H9 (cell line): ENCODE measurements around the gene TEF. TPM values are rescaled to one million over a fixed set of nuclear protein-coding genes. Genes with fewer than 3 reads are reported as not detected.

ENCODE experiments used
- DNase-seq: peaks from one replicate; pipeline ENCODE4 v3.0.0-alpha.2; 2017
- H2AFZ ChIP-seq: one replicate; pipeline ENCODE4 v1.6.1; 2013; ENCODE audit warnings: mild to moderate bottlenecking, low read length, control low read depth, moderate library complexity
- H2AK5ac ChIP-seq: 2 replicates; pipeline ENCODE4 v1.6.1; 2013; ENCODE audit warnings: low read length, control low read depth, mixed read lengths; ENCODE audit not compliant: insufficient read length
- H2BK120ac ChIP-seq: one replicate; pipeline ENCODE4 v1.6.1; 2013; ENCODE audit warnings: low read depth, mild to moderate bottlenecking, low read length, control low read depth, inconsistent platforms; ENCODE audit not compliant: poor library complexity, severe bottlenecking
- H2BK12ac ChIP-seq: 2 replicates; pipeline ENCODE4 v1.6.1; 2013; ENCODE audit warnings: low read length, control low read depth, mixed read lengths, low read depth; ENCODE audit not compliant: insufficient read length
- H2BK15ac ChIP-seq: 2 replicates; pipeline ENCODE4 v1.6.1; 2013; ENCODE audit warnings: low read depth, low read length, control low read depth
- H2BK20ac ChIP-seq: one replicate; pipeline ENCODE4 v1.6.1; 2013; ENCODE audit warnings: low read depth, mild to moderate bottlenecking, low read length, control low read depth, inconsistent platforms; ENCODE audit not compliant: poor library complexity, severe bottlenecking
- H2BK5ac ChIP-seq: 2 replicates; pipeline ENCODE4 v1.6.1; 2013; ENCODE audit warnings: low read length, control low read depth, mixed read lengths; ENCODE audit not compliant: insufficient read length
- H3K14ac ChIP-seq: 2 replicates; pipeline ENCODE4 v1.6.1; 2013; ENCODE audit warnings: low read length, control low read depth; ENCODE audit not compliant: insufficient read depth
- H3K18ac ChIP-seq: 2 replicates; pipeline ENCODE4 v1.6.1; 2013; ENCODE audit warnings: low read depth, mild to moderate bottlenecking, mixed read lengths, low read length, control low read depth; ENCODE audit not compliant: insufficient read length
- H3K23ac ChIP-seq: 2 replicates; pipeline ENCODE4 v1.6.1; 2013; ENCODE audit warnings: low read length, control low read depth, mixed read lengths, low read depth; ENCODE audit not compliant: insufficient read length
- H3K23me2 ChIP-seq: 2 replicates; pipeline ENCODE4 v1.6.1; 2013; ENCODE audit warnings: low read depth, mild to moderate bottlenecking, mixed read lengths, low read length, control low read depth; ENCODE audit not compliant: insufficient read length, poor library complexity, severe bottlenecking
- H3K27ac ChIP-seq: 2 replicates; pipeline ENCODE4 v1.5.1; 2013; ENCODE audit warnings: low read length, control low read depth, mixed read lengths, low read depth; ENCODE audit not compliant: insufficient read length
- H3K27me3 ChIP-seq: 2 replicates; pipeline ENCODE4 v1.6.1; 2013; ENCODE audit warnings: low read length, control low read depth, inconsistent platforms; ENCODE audit not compliant: insufficient read depth
- H3K4ac ChIP-seq: 2 replicates; pipeline ENCODE4 v1.6.1; 2013; ENCODE audit warnings: low read depth, mild to moderate bottlenecking, control low read depth, inconsistent platforms, low read length, moderate library complexity
- H3K4me1 ChIP-seq: 2 replicates; pipeline ENCODE4 v1.6.1; 2013; ENCODE audit warnings: low read length, control low read depth, inconsistent platforms; ENCODE audit not compliant: insufficient read depth
- H3K4me2 ChIP-seq: 2 replicates; pipeline ENCODE4 v1.6.1; 2013; ENCODE audit warnings: low read length, control low read depth, mixed read lengths; ENCODE audit not compliant: insufficient read length, insufficient read depth
- H3K56ac ChIP-seq: 2 replicates; pipeline ENCODE4 v1.6.1; 2013; ENCODE audit warnings: low read depth, mild to moderate bottlenecking, mixed read lengths, low read length, control low read depth; ENCODE audit not compliant: insufficient read length
- H3K79me1 ChIP-seq: 2 replicates; pipeline ENCODE4 v1.6.1; 2013; ENCODE audit warnings: low read depth, mild to moderate bottlenecking, moderate library complexity, low read length, control low read depth, inconsistent platforms; ENCODE audit not compliant: insufficient read depth, poor library complexity, severe bottlenecking
- H3K79me2 ChIP-seq: 2 replicates; pipeline ENCODE4 v1.6.1; 2013; ENCODE audit warnings: low read length, control low read depth, inconsistent platforms; ENCODE audit not compliant: insufficient read depth
- H3K9ac ChIP-seq: 2 replicates; pipeline ENCODE4 v1.6.1; 2013; ENCODE audit warnings: low read length, control low read depth, mixed read lengths; ENCODE audit not compliant: insufficient read length; ENCODE audit errors: extremely low read depth
- H3K9me3 ChIP-seq: one replicate; pipeline ENCODE4 v1.6.1; 2013; ENCODE audit warnings: low read depth, low read length, inconsistent platforms; ENCODE audit not compliant: control insufficient read depth
- H3T11ph ChIP-seq: one replicate; pipeline ENCODE4 v1.6.1; 2013; ENCODE audit warnings: mild to moderate bottlenecking, low read length, control low read depth, inconsistent platforms
- H4K20me1 ChIP-seq: one replicate; pipeline ENCODE4 v1.6.1; 2013; ENCODE audit not compliant: control insufficient read depth, insufficient read length, insufficient read depth
- H4K5ac ChIP-seq: 2 replicates; pipeline ENCODE4 v1.6.1; 2013; ENCODE audit warnings: low read depth, mild to moderate bottlenecking, mixed read lengths, low read length, control low read depth; ENCODE audit not compliant: insufficient read length
- H4K8ac ChIP-seq: replicated peaks from 2 replicates; pipeline ENCODE4 v1.6.1; 2013; ENCODE audit warnings: low read length, control low read depth, mixed read lengths, low read depth; ENCODE audit not compliant: insufficient read length
- H4K91ac ChIP-seq: 2 replicates; pipeline ENCODE4 v1.6.1; 2013; ENCODE audit warnings: low read depth, mild to moderate bottlenecking, moderate library complexity, mixed read lengths, low read length, control low read depth; ENCODE audit not compliant: insufficient read length
- H3K27ac Mint-ChIP-seq, 3 experiments: 2 replicates in 2 of 3; 3 replicates in 1 of 3; pipeline ENCODE4 v1.8.0; 2020 to 2021; ENCODE audit warnings: mixed read lengths in 3 of 3, mild to moderate bottlenecking in 1 of 3, moderate library complexity in 1 of 3
- H3K27me3 Mint-ChIP-seq: 2 replicates; pipeline ENCODE4 v1.8.0; 2021; ENCODE audit warnings: low read depth, mild to moderate bottlenecking, moderate library complexity, mixed read lengths
- H3K36me3 Mint-ChIP-seq, 3 experiments: 2 replicates in 2 of 3; 3 replicates in 1 of 3; pipeline ENCODE4 v1.8.0; 2020 to 2021; ENCODE audit warnings: low read depth in 3 of 3, mixed read lengths in 3 of 3; ENCODE audit not compliant: insufficient read depth in 1 of 3
- H3K4me1 Mint-ChIP-seq, 2 experiments: 2 replicates each; pipeline ENCODE4 v1.8.0; 2020; ENCODE audit warnings: mixed read lengths in 2 of 2
- H3K4me3 Mint-ChIP-seq, 2 experiments: 2 replicates in 1 of 2; 3 replicates in 1 of 2; pipeline ENCODE4 v1.8.0; 2020 to 2021; ENCODE audit warnings: mild to moderate bottlenecking in 2 of 2, mixed read lengths in 2 of 2, moderate library complexity in 1 of 2
- H3K9me3 Mint-ChIP-seq, 2 experiments: 2 replicates in 1 of 2; 3 replicates in 1 of 2; pipeline ENCODE4 v1.8.0; 2020; ENCODE audit warnings: mild to moderate bottlenecking in 2 of 2, mixed read lengths in 2 of 2, moderate library complexity in 1 of 2
- CTCF ChIP-seq: fragments of 200-600 bp; sonication (generic); conservative IDR thresholded peaks from 3 replicates; pipeline ENCODE4 v1.8.0; 2021; ENCODE audit warnings: antibody characterized with exemption, mild to moderate bottlenecking
- WGBS: extraction: QIAGEN DNeasy Blood & Tissue Kit; methylation state at CpG from one replicate; pipeline ENCODE4 v1.1.7; 2013; ENCODE audit warnings: missing lambda C conversion rate, low lambda C conversion rate, mixed read lengths; ENCODE audit not compliant: insufficient read length; ENCODE audit errors: extremely low coverage; 5-methylcytosine and 5-hydroxymethylcytosine counted together
- total RNA-seq: library from RNA; stranded (reverse); gene quantifications from 2 replicates; pipeline ENCODE4 v1.2.1, GENCODE V29; 2021

The TEF gene
- total RNA-seq, 1 experiment from 2014 or later = 17.9 TPM

DNA sequence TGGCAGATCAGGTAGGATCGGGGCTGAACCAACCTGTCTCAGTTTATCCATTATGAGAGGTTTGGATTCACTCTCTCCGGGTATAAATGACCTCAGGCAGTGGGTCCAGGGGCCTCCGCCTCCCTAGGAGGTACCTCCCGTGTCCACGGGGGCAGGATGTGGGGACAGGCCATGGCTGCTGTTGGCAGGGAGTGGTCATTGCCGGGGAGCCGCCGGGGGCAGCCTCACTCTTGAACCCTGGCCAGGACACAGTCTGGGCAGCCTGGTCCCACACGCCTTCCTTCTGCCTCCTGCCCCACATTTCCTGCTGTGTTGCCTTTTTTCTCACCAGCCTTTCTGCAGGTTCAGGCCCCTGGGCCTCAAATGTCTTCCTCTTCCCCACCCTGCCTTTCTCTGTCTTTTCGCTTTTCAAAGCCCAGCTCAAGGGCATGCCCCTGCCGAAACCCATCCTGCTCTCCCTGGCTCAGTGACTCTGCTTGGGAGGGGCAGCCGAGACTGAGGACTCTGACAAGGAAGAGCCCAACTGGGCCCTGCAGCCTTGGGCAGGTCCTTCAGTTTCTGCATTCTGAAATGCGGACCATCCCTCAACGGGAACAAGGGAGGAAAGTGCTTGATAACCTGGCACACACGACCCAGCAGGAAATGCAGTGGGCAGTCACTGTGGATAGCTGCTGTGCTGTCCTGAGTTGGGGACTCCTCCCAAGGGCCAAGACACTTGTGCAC lies 49.4 kb upstream of the TEF start:
- Histone ChIP-seq H3K27ac (no peak overlapping the region), H3K27me3 (no peaks in the 10 kb centered on the region)
- H3K27me3 Mint-ChIP-seq = no peaks in the 10 kb centered on the region

More for the DNA sequence above, 49.4 kb upstream of the TEF start:
- no peak for DNase-seq
- H2AFZ ChIP-seq = no peak overlapping the region
- H3K18ac ChIP-seq = no peak overlapping the region
- H3K4me1 ChIP-seq = no peaks in the 10 kb centered on the region
- H2BK12ac ChIP-seq = no peak overlapping the region
- no peak overlapping the region for H2BK20ac ChIP-seq
- no peaks in the 10 kb centered on the region for H3K79me1 ChIP-seq
- Mint-ChIP-seq H3K4me3 (no peak overlapping the region), H3K4me1 (peaks cover 7 to 11% of the 10 kb centered on the region in 2 experiments), H3K27ac (peak overlapping the region; percentile 55 to 87 (median 65); a peak in 4 of 7 replicates), H3K36me3 (peaks cover 14 to 69% (median 53%) of the 10 kb centered on the region in 3 experiments; a peak in 6 of 7 replicates), H3K9me3 (no peaks in the 10 kb centered on the region)
- no peak for TF ChIP-seq CTCF
- no peak overlapping the region for H3K56ac ChIP-seq
- no peak overlapping the region for H4K8ac ChIP-seq
- H2BK5ac ChIP-seq = no peak overlapping the region
- H3K79me2 ChIP-seq = no peaks in the 10 kb centered on the region
- H3K14ac ChIP-seq = no peak overlapping the region
- no peak overlapping the region for H4K5ac ChIP-seq
- no peaks in the 10 kb centered on the region for H3K23me2 ChIP-seq
- no peak overlapping the region for H2BK120ac ChIP-seq
- H4K20me1 ChIP-seq = no peaks in the 10 kb centered on the region
- H3T11ph ChIP-seq = no peak overlapping the region
- H3K4me2 ChIP-seq = no peak overlapping the region
- no peak overlapping the region for H4K91ac ChIP-seq
- no peak overlapping the region for H3K9ac ChIP-seq
- H2BK15ac ChIP-seq = no peak overlapping the region
- H3K9me3 ChIP-seq = no peaks in the 10 kb centered on the region
- no CpG with 5 or more reads among the region's 15 CpGs for WGBS
- H2AK5ac ChIP-seq = no peak overlapping the region
- H3K23ac ChIP-seq = no peak overlapping the region
- no peak overlapping the region for H3K4ac ChIP-seq
